HG02970 (cell line): ENCODE data around the gene DPT.

ENCODE experiments used
- ATAC-seq: cut with Tn5 transposase; IDR thresholded peaks from one replicate; pipeline ENCODE4 v1.9.1; 2021; ENCODE audit warnings: mild to moderate bottlenecking, moderate library complexity, moderate number of reproducible peaks; ENCODE audit not compliant: unreplicated experiment, low FRiP score

Gene DPT

DNA sequence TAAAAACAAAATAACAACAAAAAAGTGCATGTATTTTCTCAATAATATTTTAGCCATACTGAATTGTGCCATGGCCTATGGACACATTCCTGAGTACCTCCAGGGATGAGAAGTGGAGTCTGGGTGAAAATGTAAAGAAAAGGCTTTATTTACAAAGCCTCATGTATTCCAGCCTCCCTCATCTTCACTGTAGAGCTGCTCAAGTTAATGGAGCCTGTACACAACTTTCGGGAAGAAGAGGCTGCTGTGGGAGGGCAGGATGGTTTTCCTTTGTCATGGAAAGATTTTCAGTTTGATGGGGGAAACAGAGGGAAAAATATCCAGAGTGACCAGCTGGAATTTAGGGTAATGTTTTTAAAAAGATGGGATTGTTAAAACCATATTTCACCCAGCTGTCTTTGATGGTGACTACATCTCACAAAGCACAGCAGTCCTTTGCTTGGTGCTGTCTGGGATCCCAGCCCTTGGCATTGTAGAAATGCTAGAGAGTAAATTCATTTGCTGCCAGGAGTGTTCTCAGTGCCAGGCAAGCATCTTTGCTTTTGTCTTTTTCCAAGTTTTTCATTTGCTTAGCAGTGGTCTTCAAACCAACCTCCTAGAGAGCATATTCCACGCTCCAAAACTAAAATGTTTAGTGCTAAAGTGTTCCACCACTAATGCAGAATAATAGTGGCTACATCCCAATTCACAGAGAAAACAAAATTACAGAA is 54.9 kb downstream of the DPT start:
- no peak for ATAC-seq

DNA sequence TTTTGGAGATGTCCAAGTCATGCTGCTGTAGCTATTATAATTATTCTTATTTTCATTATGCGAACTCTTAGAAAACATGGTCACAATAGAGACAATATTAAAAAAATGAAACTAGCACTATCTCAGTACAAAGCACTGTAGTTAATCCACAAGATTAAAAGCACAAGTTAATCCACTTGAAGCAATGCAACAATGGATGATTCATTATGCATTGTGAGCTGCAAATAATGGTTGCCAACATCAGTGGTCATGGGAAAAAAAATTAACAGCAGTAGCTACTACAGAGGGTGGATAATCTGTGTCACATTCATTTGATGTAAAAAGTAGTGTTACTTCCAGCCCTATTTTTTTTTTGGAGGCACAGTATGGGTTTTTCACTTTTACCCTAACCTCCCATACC is 56.7 kb downstream of the DPT start:
- ATAC-seq = no peak

DNA sequence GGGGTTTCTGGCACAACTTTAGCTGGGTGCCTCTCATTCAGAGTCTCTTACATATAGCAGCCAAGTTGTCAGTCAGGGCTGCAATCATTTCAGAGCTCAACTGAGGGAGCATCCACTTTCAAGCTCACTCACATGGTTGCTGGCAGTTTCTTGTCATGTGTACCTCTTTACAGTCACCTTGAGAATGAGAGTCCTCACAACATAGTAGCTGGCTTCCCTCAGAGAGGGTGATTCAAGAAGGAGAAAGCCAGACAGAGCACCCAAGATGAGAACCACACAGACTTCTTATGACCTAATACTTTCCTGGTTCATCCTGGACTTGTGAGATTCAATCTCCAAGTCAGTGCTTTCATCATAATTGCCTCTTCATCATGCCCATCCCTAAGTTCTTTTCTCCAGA is 57.2 kb downstream of the DPT start:
- ATAC-seq = no peak

DNA sequence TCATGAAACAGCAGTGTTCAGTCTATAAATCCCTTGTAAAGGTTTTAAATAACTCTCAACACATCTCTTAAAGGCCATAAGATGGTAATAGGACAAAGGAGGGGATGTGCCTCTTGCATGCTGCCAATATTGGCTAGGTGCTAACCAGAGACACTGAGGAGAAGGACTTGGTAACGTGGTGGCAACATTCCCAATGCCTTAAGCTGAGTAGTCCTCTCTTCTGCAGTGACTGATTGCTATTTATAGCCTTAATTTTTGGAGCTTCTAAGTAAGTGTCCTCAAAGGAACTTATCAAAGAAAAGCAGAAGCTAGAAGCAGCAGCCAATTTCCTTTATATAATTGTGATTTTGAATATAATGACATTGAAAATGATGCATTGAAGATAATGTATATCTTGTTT is 63.0 kb downstream of the DPT start:
- ATAC-seq = no peak

DNA sequence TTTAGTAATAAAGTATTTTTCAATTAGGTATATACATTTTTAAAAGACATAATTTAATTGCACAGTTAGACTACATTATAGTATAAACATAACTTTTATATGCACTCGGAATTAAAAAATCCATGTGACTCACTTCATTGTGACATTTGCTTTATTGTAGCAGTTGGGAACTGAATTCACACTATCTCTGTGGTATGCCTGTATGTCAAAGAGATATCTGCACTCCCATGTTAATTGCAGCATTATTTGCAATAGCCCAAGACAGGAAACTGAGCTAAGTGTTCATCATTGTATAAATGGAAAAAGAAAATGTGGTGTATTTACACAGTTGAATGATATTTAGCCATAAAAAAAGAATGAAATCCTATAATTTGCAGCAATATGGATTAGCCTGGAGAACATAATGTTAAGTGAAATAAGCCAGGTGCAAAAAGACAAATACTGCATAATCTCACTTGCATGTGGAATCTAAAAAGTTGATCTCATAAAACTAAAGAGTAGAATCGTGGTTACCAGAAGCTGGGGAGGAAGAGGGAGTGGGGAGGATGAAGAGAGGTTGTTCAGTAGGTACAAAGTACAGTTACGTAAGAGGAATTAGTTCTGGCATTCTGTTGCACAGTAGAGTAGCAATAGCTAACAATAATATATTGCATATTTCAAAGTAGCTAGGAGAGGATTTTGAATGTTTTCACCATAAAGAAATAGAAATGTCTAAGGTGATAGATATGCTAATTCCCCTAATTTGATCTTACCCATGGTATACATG is 64.8 kb downstream of the DPT start:
- no peak for ATAC-seq

DNA sequence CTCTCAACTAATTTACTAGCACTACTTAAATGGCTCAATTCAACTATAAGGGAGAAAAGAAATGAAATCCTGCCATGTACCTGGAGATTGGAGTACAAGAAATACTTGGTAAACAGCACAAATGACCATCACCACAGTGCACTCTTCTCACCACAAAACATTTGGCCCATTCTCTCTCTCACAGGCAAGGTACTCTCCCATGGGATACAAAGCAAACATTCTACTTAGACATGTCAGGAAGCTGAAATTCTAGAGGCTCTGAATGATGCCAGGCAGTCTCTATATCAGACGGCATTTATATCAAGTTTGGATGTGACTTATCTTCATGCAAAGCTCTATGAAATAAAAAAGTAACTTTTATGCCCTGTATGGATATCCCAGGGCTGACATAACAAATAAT is 72.5 kb downstream of the DPT start:
- no peak for ATAC-seq

DNA sequence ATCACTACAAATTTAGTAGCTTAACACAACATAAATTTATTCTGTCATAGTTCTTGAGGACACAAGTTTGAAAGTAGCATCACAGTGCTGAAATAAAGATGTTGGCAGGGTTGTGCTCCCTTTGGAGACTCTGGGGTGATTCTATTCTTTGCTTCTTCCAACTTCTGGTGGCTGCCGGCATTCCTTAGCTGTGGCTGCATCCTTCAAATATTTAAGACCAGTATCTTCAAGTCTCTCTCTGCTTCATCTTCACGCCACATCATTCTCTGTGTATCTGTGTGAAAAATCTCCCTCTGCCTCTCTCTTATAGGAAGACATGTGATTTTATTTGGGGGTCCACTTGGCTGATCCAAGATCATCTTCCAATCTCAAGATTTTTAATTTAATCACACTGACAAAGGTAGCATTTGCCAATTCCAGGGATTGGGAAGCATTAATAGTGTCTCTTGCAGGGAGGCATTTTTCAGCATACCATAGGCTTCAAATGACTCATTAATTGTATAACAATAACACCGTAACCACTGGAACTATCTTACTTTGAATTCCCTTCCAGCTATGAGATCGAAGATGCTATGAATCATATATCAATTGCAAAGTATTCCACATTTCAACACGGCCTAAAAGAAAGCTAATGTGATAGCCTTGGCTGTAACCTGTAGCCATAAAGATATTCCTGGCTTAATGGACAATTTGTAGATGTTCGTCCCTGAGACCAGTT is 74.6 kb downstream of the DPT start:
- no peak for ATAC-seq

DNA sequence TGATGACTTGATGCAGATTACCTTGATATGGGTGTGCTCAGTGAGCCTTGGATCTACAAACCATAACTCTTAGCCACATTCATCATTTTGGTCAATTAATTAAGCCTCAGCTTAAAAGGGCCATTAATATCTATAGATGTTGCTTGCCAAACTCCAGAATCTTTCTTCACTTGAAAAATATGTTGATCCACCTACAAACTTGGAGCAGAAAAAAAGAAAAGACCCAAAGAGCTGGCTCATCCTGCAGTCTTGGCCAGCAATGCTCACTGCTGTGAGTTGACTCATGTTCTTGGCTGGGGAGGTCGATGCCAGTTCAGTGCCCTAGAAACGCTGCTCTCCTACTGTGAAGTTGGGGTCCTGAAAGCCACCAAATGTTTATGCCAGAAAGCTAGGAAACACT is 75.4 kb downstream of the DPT start:
- no peak for ATAC-seq

DNA sequence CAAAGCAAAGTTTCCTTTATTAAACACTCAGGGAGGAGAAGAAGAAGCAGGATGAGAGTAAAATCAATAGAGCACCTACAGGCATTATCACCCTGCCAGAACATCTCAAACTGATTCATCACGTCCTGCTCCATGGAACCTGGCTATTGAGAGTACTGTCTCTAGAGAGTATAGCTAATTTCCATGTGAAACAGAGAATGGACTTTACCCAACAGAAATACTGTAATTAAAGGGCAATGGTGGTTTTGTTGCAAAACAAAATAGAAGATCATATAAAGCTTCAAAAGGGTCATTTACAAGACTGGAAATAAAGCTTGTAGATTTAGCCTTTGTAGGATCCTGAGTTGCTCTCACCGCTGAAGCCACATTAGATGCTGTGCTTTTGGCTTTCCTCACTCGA is 83.3 kb downstream of the DPT start:
- ATAC-seq = no peak
